Pons (tissue), 1 donor: ENCODE results near the gene METTL24.
"Not testable (repeated sequence)": the region's sequence is repeated elsewhere in the genome, so short reads cannot be mapped to it uniquely, and the experiment has no call there.

Experiments used
- DNase-seq: peaks from one replicate; pipeline ENCODE4 v3.0.0-alpha.2; 2016; ENCODE audit warnings: low spot score

The METTL24 gene

DNA sequence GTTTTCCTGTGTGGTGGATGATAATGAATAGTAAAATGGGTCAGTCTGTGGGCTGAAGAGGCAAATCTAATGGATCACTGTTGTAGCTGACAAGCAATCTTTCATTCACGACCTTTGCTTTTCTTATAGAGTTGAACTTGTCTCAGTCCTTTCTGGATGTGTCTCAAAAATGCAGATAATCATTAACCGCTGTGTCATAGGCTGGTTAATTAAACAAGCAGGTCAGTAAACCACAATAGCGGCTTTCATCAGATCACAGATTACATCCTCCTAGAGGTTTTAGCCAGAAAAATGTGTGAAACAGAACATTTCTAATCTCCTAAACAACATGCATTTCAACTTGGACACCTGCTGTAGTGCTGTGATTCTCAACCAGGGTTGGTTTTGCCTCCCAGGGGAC is 2.5 kb upstream of the METTL24 start:
- no peak for DNase-seq

DNA sequence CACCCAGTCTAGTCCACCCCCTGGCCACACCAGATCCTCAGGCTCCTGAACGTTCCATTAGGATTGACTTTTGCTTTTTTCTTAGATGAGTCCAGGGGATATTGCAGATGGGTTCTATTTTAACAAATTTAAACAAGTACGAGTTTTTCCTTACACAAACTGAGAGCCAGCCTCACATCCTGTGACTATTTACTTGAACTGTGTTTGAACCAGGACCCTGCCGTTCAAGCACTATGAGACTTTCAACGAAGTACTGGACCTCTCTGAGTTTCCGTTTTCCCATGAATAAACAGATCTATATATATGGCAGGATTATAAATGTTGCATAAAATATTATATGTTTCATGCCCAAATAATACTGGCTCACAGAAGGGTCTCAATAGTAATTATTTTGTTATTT is 1.4 kb upstream of the METTL24 start:
- DNase-seq: no peak

DNA sequence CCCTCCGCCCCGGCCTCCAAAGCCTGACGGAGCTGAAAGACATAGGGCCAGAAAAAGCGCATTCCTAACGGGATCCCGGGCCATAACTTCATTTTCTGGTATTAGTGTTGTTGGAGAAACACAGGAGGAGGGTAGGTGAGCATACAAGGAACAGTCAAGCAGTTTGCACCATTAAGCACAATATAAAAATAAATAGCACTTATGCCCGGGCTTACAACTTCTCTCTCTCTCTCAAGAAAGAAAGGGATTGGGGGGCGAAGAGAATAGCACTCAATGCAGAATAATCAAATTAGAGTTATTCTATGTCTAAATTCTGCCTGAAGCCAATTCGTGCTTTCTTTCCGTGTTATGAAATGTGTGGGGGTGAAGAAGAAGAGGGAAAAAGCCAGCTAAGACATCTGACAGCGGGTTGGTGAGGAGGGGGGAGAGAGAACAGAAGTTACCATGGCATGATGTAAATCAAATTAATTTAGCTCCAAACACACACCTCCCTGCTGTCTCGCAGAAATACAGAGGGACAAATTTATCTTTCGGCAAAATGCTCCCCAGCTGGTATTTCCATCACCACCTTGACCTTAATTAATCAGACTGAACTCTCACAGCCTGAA is 508 bp upstream of the METTL24 start:
- DNase-seq: no peak

DNA sequence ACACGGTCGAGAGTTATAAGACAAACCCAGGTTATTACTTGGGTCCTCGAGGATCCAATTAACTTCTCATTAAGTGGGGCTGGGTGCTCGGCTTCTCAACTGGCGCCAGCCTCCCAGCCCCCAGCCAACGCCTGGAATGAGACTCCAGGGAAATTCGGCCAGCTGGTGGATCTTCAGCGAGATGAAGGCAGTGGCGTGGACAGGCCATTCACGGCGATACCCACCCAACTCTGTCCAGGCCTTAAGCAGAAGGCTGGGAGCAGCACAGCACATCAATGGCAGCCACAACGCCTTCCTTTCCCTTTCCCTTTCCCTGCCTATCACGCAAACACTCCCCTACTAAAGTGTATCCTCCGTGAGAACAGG is 868 bp downstream of the METTL24 start:
- DNase-seq: no peak

DNA sequence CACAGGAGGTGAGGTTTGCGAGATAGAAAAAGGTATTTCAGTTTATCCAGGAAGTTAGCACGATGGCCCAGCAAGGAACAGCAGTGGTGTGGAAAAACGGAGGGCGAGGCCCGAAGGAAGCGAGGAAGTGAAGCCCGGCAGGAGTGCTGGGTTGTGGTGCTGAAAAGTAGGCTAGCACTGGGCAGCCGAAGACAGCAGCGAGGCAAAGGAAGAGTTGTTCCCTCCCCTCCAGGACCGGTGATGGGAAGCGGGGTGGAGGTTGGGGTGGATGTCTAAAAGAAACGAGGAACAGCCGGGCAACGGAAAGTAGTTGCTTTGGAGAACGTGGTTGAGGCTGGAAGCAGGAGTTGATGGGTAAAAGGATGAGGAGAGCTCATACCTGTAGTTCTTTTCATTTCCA is 1.4 kb downstream of the METTL24 start:
- DNase-seq: no peak

DNA sequence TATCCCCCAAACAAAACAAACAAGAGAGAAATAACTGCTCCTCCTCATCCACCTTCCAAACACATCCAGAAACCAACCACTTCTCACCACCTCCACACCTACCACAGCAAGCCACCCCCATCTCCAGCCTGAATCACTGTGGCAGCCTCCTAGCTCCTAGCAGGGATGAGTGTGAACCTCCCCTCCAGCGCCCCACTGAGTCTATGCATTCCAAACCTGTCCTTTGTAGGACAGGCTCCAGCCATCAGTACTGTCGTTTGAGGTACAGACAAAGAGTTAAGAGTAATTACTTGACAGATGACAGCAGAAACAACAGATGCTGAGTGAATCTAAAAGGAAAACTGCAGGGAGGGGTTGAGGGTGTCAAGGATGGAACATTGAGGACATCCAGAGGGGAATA is 2.4 kb downstream of the METTL24 start:
- DNase-seq: no peak

DNA sequence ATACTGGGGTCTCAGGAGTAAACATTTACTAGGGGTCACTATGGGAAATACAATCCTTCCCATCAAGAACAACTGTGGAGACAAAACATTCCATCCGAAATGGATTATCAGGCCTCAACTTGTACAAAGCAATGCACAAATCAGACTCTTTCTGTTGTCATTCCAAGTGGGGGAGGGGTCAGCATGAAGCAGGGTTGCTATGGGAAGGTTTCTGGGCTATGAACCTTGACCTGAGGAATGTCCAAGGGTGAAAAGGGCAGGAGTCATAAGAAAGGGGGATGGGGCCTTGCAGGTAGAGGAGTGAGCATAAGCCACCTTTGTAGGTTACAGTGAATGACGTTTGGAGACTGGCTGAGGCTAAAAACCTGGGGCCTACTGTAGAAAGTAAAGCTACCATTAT is 3.1 kb downstream of the METTL24 start:
- DNase-seq: no peak

DNA sequence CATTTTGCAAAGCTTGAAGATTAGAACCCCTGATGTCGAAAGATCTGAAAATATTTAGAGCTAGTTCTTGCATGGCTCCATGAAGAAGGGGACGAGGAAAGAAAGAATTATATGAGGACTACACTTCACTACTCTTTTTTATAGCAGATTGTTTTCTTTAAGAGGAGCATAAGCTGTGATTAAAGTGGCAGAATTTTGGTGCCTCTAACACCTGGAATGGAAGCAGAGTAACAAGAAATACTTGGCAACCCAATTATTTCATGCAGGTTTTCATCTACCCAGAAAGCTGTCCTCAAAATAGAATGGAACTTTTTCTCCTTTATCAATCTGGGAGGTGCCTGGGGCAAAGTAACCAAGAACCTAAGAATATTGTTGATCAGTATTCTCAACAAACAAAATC is 4.0 kb downstream of the METTL24 start:
- no peak for DNase-seq

DNA sequence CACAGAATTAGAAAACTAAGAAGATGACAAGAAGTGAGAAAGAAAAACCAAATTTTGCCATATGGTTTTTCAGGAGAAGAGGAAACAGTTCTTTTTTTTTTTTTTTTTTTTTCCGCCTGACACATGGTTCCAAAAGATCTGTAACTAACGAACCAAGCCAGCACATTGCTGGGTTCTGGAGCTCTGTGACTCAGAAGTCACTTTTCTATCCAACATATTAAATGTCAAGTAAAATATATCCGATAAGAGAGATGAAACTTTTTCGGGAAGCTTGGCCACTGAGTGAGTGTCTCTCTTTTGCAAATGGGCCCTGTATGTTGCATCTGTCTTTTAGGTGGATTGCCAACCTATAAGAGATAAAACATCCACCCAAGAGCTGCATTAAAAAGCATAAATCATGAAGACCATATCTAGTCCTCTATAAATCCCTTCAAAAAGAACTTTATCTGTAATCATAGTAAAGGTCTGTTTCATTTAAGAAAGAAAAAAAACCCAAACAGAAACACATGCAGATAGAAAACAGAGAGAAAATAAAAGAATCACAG is 4.6 kb downstream of the METTL24 start:
- DNase-seq: no peak

DNA sequence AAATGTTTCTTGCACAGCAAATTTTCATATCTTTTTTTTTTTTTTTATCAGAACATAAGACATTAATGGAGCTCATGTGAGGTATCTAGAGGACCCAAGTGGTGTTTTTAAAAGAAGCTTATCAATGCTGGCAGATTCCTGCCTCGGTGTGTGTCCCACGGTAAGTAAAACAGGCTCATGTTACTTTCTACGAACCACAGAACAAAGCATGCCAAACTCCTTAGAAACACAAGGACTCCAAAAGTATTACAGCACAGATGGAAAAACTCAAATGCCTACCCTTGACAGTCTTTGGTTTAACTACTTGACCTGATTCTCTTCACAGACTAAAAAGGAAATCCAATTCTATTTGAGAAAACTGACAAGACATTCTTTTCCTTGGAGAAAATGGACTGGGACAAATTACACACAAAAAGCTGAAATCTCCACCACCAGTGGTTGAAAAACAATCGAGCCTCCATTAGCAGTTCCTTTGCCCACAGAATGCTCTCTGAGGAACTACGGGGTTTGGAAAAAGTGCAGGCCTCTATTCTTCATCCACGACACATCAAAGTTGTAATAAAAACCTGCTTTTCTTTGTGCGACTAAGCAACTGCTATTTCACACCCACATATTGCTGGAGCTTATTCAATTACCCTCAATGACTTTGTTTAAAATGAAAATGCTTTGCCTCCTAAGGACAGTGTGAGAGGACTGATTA is 5.4 kb downstream of the METTL24 start:
- DNase-seq: no peak

DNA sequence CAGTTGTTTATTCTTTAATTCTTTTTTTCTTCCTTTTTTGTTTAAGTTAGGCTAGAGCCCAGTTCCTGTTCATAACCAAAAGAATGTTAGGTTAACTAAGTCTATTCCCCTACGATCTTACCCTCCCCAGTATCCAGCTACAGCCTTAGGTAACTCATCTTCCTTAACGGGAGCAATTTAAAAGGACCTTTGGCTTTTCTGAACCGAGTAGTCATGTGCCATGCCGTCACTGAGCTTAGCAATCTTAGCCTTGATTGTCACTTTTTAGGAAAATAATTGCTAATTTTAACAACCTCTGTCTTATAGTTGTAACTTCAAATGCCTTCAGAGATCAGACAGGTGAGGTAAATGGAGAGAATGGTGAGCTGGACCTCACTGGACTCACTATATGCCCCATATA is 6.2 kb downstream of the METTL24 start:
- DNase-seq: no peak

DNA sequence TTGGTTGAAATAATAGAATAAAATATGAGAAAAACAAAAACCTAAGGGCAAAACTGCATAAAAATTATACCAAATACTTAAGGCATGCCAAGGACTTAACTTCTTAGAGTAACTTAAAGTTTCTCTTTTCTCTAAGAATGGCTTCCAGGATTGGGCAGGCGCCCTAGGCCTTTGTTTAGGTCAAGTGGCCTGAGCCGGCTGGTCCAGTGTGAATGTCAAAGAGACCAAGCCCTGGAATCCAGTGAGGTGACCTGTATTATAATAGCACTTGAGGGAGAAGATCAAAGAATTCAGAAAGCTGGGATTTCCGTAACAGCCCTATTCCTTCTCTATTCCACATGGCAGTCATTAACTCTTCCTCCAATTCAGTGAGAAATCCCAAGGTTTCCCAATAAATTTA is 6.6 kb downstream of the METTL24 start:
- no peak for DNase-seq

DNA sequence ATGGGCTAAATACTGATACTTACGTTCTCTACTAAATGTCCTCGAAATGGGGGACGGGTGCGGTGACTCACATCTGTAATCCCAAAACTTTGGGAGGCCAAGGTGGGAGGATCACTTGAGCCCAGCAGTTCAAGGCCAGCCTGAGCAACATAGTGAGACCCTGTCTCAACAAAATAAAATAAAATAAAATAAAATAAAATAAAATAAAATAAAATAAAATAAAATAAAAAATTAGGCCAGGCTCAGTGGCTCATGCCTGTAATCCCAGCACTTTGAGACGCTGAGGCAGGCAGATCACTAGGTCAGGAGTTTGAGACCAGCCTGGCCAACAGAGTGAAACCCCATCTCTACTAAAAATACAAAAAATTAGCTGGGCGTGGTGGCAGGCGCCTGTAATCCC is 7.6 kb downstream of the METTL24 start:
- DNase-seq: not testable (repeated sequence)

DNA sequence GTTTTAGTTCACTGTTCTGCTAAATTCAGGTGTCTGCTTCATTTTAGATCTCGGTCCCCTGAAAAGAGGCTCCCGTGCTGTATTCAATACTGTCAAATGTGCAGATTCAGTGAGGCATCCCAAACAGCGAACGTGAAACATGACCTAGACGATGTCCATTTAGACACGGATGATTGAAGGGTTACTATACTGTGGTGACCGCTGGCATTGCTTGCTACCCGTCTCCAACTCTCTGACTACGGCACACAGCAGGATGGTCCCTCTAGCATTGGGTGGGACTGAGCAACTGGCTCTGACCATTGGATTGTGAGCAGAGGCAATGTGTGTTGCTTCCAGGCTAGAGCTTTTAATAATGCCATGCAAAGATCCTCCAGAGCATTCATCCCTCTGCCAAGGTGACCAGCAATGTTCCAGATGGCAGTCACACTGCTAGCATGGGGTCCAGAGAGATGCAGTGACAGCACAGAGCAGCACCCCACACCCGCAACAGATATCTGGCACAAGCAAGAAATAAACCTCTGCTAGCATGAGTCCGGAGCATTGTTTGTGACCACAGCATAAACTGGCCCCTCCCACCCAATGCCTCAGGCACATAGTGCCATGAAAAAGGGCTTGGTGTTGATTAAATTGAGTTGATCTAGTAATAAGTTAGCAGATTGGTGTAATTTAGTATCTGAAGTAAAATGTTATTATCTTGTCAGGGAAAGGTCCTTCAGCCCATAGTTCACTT is 9.0 kb downstream of the METTL24 start:
- no peak for DNase-seq

DNA sequence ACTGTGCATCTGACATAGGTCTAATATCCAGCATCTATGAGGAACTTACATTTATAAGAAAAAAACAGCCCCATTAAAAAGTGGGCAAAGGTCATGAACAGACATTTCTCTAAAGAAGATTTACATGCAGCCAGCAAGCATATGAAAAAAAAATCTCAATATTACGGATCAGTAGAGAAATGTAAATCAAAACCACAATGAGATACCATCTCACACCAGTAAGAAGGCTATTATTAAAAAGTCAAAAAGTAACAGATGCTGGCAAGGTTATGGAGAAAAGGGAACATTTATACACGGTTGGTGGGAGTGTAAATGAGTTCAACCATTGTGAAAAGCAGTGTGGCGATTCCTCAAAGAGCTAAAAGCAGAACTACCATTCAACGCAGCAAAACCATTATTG is 13.1 kb downstream of the METTL24 start:
- DNase-seq: no peak

DNA sequence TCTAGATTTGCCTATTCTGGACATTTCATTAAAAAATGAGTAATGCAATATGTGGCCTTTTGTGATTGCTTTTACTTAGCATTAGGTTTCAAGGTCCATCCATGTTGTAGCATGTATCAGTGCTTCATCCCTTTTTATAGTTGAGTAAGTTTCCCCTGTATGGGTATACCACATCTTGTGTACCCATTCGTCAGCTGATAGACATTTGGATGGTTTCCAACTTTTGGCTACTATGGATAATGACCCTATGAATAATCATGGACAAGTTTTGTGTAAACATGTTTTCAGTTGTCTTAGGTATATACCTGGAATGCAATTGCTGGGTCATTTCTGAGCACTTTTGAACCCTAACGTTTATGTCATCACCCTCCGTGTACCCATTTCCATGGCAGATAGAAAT is 15.4 kb downstream of the METTL24 start:
- no peak for DNase-seq

DNA sequence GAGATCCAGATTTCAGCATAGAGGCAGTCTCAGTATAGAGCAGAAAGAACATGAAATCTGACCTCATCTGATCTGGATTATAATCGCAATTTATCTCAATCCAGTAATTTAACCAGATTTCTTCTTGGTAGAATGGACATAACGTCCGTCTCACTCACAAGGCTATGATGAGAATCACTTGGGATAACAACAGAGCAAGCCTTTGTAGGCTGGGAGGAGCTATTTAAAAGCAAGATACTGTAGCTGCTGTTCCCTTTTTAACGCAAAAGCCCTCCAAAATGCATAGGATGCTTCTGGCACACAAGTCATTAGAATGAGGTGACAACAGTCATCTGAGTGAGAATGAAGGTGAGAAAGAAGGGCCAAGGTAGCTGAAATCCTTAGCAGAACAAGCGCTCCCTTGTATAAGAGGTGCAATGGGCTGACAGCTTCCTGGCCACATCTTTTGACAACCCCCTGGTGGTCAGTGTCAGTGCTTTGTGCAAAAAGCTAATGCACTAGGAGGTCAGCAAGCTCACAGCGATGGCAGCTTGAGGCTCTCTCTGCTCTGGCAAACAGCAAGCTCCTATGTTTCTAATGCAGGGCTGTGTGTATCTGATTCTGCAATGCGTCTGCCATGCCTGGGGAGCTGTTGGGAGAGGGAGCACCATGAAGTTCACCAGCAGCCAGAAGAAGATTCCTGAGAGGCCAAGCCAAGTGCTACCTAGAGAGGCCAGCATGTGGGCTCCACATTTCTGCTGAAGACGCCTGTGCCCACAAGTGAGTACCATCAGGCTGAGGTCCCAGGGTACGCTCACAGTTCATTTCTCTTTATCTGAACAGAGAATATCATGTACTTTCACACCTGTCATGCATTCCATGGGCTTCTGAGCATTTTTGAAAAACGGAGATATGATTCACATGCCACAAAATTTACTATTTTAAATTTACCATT is 16.2 kb downstream of the METTL24 start:
- no peak for DNase-seq

DNA sequence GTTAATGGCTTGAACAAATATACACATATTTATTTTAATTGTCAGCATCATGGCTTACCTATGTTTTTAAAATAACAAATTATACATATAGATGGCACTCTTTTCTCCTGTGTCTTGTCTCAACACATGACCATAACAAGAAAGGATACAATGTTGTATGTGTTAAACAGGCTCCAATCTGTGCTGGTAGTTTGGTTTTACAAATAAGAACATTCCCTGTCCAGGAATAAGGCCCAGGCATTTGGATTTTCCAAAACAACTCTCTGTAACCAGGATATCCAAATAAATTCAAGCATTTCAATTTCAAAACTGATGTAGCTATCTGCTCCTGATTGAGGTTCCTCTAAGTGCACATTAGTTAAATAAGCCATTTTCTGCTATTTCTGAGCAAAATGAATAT is 17.1 kb downstream of the METTL24 start:
- DNase-seq: no peak

DNA sequence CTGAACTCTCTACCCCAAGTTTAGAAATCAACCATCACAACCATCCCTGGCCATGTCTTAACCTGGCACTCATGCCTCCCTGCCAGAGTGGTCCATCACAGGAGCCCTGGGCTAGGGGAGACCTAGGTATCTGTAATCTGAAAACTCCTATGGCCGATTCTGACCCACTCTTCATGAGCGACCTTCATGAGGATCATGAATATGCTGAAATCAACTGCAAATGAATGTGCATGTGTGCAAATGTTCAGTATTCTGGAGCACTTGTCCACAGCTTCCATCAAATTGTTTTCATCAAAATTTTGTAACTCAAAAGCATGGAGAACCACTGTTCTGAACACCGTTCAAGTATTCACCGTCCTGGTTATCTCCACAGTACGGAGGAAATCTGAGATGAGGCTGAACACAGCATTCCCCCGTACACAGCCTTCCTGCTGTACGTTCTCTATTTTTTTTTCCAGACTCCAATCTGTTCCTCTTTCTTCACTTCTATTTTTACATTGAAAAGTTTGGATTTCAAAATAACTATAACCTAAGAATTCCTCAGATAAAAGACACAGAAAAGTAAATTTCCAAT is 17.7 kb downstream of the METTL24 start:
- DNase-seq: no peak

DNA sequence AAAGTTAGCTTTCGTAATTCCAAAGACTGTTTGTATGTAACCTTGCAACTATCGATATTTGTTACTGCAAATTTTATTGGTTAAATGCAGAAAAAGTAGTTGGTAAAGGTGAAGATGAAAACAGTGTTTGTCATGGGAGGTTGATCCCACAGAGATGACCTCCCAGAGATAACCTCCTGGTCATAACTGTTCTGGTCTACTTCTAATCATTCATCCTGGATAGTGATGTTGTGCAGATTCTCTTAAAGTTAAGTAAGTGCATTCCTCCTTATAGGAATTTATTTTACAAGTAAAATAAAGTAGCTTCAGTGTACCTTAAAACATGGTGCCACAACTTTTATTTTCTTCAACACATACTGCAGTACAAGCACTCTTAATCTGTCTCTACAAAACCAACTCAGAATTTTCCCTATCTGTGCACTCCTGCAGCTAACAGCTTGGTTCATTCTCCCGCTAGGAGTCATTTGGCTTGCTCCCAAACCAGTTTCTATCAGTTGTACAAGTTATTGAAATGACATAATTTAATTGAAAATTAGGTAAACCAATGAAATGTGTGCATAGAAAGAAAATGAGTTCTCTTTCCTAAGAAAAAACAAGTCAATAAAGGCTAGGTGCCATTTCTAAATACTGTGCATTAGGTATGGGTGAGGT is 19.2 kb downstream of the METTL24 start:
- no peak for DNase-seq

DNA sequence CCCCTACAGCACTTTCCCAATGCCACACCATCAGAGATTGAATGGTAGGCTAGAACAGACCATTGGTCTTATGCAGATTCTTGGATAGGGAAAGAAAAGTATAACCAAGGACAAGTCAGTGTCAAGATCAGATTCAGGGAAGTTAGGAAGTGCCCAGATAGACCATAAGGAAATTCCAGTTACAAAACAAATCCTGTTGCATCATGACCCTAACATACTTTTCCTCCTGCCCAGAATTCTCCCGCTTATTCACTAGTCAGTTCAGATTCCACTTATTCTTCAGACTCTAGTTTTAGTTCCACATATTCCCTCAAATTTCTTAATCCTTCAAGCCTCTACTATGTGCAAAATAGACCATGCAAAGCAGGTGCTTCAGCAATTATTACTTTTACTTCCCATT is 20.7 kb downstream of the METTL24 start:
- no peak for DNase-seq
